AG09319 (cell line): ENCODE results near the gene ADAMTSL3.

Source experiments
- DNase-seq: peaks from one replicate; pipeline ENCODE4 v3.0.0-alpha.2; 2010; ENCODE audit warnings: low read depth; ENCODE audit errors: extremely low read depth
- TF ChIP-seq, protein P1 (sequence below): IDR thresholded peaks from 2 replicates; pipeline ENCODE4 v1.5.1; 2011; ENCODE audit warnings: low read depth, mild to moderate bottlenecking, inconsistent platforms, low read length, moderate library complexity

Gene ADAMTSL3

DNA sequence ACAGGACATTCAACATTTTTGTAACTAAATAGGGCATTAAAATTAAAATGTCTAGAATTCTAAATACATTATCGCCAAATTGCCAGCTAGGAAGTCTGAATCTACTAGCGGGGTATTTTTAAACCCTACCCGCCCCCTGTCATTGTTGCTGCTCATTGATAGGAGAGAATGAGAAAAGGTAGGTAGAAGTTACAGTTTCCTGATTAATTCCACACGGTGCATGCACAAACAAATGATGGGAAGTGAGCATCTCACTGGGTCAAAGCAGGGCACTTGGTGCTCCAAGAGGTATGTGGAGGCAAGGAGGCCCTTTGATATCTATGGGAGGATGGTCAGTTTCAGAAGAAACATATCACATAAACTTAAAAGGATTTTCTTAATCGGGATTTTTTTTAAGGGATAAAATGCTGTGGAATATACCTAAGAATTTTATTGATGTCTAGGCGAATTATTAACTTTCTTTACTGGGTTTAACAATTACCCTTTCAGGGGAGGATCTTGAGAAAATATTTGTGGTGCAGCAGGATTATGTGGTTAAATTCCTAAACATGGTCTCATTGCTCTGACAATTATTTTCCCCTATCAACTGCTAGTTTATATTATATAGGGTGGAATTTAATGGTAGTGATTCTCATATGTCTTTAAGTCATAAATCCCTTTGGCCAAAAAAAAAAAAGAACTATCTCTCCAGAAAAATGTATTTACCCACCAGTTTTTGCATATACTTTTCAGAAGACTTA, 345.6 kb downstream of the ADAMTSL3 start:
- no peak for DNase-seq
- TF ChIP-seq, protein P1, sequence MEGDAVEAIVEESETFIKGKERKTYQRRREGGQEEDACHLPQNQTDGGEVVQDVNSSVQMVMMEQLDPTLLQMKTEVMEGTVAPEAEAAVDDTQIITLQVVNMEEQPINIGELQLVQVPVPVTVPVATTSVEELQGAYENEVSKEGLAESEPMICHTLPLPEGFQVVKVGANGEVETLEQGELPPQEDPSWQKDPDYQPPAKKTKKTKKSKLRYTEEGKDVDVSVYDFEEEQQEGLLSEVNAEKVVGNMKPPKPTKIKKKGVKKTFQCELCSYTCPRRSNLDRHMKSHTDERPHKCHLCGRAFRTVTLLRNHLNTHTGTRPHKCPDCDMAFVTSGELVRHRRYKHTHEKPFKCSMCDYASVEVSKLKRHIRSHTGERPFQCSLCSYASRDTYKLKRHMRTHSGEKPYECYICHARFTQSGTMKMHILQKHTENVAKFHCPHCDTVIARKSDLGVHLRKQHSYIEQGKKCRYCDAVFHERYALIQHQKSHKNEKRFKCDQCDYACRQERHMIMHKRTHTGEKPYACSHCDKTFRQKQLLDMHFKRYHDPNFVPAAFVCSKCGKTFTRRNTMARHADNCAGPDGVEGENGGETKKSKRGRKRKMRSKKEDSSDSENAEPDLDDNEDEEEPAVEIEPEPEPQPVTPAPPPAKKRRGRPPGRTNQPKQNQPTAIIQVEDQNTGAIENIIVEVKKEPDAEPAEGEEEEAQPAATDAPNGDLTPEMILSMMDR = no peak

DNA sequence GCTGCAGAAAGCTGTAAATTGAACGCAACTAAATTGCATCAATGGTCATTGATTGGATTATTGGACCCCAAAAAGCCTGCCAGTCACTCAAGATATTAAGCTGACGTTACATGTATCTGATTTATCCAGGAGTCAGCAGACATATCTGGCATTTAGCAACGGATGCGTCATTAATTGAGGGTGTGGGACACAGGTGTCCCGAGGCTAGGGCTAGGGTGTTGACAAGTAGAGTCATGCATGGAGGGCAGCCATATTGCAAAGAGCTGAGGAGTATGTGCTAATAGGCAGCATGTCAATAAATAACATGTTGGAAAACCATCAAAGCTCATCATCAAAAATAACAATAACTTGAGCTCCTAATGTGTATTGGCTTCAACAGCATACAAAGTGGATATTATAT, 347.1 kb downstream of the ADAMTSL3 start:
- DNase-seq = no peak
- TF ChIP-seq, protein P1 = no peak

DNA sequence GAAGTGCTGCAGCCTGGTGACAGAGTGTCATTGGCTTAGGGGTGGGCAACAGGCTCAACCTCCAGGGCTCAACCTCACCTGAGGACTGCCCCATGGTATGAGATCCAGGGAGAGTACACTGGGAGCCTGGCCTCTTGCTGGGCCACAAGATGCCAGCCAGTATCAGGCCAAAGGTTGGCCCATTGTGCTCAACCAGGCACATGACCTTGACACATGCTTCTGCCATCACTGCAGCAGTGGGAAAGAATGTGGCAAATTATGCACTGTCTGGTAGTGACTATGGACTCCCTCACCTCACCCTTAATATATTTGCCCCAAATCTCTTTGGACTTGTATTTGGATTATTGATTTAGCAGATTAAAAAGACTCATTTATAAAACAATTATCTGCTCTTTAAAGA, 347.7 kb downstream of the ADAMTSL3 start:
- TF ChIP-seq, protein P1 = no peak

DNA sequence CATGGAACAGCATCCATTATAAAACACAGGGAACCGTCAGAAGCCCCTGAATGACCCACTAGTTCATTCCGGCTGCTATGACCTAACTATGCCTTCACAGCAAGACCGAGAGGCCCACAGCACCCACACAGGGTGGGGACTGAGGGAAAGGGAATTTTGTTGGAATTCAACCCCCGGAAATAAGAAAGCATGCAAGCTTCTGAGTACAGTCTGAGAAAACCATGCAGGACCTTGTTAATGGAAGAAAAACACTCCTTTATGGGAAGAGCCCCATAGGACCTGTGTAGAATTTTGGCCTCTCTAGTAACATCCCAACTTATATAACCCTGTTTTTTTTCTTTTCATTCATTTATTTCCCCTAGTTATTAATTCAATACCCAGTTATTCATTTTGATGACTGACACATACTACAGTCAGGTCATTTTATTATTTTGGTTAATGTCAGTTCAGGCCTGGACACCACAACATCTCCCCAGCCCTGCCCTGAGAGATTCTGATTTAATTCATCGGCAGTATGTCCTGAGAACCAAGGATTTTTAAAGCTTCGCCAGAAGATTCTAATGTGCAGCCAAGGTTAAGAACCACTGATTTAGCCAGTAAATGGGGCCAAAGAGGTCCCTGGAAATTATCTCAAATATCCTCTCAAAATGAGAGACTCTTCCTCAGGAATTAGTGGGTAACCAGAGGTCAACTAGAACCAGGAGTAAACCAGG, 350.0 kb downstream of the ADAMTSL3 start:
- no peak for DNase-seq
- TF ChIP-seq, protein P1 = no peak

More for the DNA sequence above, 347.7 kb downstream of the ADAMTSL3 start:
- DNase-seq = no peak

DNA sequence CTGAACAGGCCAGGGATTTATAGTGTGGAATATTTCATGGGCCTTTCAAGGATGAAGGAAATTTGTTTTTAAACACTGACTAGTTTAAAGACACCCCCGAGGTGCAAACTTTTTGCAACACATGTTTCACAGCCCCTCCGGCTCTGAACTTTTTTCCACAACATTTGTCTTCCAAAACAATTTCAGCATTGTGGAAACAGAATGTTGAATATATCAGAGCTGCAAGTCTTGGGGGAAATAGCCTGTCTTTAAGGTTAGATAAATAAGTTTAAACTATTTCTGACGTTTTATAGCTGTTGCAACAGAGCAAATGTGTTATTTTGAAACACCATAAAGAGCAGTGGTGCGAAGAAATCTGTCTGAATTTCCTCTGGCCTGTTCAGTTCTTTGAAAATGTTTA, 352.5 kb downstream of the ADAMTSL3 start:
- TF ChIP-seq, protein P1 = no peak
- DNase-seq = no peak

DNA sequence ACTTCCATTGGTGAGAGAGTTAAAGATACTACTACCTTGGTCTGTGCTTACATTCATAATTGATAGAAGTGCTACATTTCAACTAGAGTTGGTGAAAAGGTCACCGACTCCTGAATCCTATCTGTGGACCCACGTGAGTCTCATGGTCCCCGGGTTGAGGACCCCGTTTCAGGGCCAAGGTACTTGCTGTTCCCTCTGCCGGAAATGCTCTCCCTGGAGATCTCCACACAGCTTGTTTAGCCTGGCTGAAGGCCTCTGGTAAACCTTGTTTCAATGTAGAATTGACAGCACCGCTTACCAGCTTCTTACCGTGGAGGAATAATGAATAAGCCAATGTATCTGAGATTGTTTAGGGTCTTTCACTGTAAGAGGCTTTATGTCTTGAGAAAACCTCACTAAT, 355.7 kb downstream of the ADAMTSL3 start:
- DNase-seq = no peak
- TF ChIP-seq, protein P1 = no peak

DNA sequence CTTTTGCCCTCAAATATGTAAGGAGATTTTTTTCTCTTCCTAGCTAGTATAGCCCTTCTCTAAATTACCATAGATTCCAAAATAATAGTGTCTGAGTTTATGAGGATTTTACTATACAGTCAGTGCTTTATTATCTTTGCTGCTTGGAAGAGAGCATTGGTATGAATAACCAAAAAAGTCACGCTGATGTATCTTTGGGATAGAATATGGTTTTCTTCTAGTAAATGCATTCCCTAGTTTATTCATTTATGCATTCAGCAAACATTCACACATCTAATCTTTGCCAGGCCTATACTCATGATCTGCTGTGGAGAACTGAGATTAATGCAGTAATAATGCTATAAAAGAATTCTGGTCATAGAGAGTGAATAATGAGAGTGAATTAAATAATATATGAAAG, 356.3 kb downstream of the ADAMTSL3 start:
- TF ChIP-seq, protein P1 = no peak
- no peak for DNase-seq
